ENCODE measurements around the gene ANO2. TPM values are rescaled to one million over a fixed set of nuclear protein-coding genes. Genes with fewer than 3 reads are reported as not detected.

ANO2 gene
- total RNA-seq, 1 donor from 2014 or later, result 1.5 TPM

GRCh38 chr12:5796171-5796958 is 148.7 kb downstream of the ANO2 start:
- H3K4me3 ChIP-seq (ENCODE audit: low read depth, low read length), result no peak overlapping the region
- TF ChIP-seq CTCF (IDR thresholded peaks at IDR 0.05; ENCODE audit: insufficient read depth, low read length, poor library complexity, severe bottlenecking), result peak; percentile 82
- H3K36me3 ChIP-seq (ENCODE audit: control insufficient read depth, insufficient read depth, low read length), result no peaks in the 10 kb centered on the region
- DNase-seq (ENCODE audit: low read depth), result no peak
- no peaks in the 10 kb centered on the region for H3K27me3 ChIP-seq (ENCODE audit: control insufficient read depth, insufficient read depth, low read length)

DNA sequence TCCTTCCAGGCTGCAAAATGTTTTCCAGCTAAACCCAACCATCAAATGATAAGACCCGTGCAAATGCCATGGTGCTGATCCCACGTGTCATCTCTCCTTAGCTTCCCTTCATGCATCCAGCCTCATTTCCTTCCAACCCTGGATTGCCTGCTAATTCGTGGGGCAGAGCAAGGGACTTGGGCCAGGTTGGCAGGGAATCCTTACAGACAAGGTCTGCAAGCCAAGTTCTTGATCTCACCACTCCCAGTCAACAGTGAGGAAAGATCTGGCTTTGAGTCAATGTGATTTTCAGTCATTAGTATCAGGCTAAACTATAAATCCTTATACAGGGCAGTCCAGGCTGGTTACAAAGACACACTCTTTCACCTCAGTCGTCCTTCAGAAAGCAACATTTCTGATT is 150.9 kb downstream of the ANO2 start:
- no peaks in the 10 kb centered on the region for H3K36me3 ChIP-seq (ENCODE audit: control insufficient read depth, insufficient read depth, low read length)
- TF ChIP-seq CTCF (IDR thresholded peaks at IDR 0.05; ENCODE audit: insufficient read depth, low read length, poor library complexity, severe bottlenecking), result no peak

GRCh38 chr12:5792343-5792742 is 152.7 kb downstream of the ANO2 start:
- no peaks in the 10 kb centered on the region for H3K36me3 ChIP-seq (ENCODE audit: control insufficient read depth, insufficient read depth, low read length)
- no peaks in the 10 kb centered on the region for H3K27me3 ChIP-seq (ENCODE audit: control insufficient read depth, insufficient read depth, low read length)
- no peak overlapping the region for H3K4me3 ChIP-seq (ENCODE audit: low read depth, low read length)
- no peak for DNase-seq (ENCODE audit: low read depth)
- no peak for TF ChIP-seq CTCF (IDR thresholded peaks at IDR 0.05; ENCODE audit: insufficient read depth, low read length, poor library complexity, severe bottlenecking)

More for the DNA sequence above, 150.9 kb downstream of the ANO2 start:
- Histone ChIP-seq H3K4me3 (ENCODE audit: low read depth, low read length) (no peak overlapping the region), H3K27me3 (ENCODE audit: control insufficient read depth, insufficient read depth, low read length) (no peaks in the 10 kb centered on the region)
- DNase-seq (ENCODE audit: low read depth), result no peak

DNA sequence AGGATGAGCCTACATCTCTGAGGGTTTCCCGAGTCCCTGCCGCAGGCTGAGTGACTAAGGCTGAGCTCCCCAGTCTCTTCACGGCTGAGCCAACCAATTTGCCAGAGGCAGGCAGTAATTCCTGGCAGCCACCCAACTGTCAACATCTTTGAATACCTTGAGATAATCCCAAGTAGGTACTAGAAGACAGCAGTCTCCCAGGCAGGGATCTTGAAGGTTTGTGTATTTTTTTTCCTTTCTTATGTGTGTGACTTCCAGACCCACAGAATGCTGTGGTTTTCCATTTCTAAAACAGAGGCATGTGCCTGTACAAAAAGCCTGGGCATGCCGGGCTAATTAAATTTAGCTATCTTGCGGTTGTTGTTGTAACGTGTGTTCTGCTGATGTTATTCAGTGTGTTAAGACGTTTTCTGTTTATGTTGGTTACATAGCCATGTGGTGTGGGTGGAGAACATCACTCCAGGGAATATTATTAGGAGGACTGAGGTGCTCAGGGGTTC is 155.5 kb downstream of the ANO2 start:
- Histone ChIP-seq H3K27me3 (ENCODE audit: control insufficient read depth, insufficient read depth, low read length) (no peaks in the 10 kb centered on the region), H3K36me3 (ENCODE audit: control insufficient read depth, insufficient read depth, low read length) (no peaks in the 10 kb centered on the region), H3K4me3 (ENCODE audit: low read depth, low read length) (no peak overlapping the region)
- DNase-seq (ENCODE audit: low read depth), result no peak
- no peak for TF ChIP-seq CTCF (IDR thresholded peaks at IDR 0.05; ENCODE audit: insufficient read depth, low read length, poor library complexity, severe bottlenecking)

DNA sequence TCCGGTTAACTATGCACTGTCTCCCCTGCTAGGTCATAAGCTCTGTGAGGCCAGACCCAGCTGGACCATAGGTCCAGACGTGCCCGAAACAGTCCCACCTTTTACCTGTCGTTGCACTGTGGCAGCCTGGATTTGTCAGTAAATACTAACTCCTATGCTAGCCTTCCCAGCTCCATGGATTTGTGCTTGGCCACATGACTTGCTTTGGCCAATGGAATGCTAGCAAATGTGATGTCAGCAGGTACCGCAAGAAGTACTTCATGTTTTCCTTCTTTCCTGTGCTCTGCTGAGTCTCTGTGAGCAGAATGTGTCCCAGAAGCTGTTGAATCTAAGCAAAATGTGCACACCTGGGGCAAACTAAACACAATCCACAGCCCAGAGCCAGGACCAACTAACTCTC is 157.2 kb downstream of the ANO2 start:
- no peak for DNase-seq (ENCODE audit: low read depth)
- H3K27me3 ChIP-seq (ENCODE audit: control insufficient read depth, insufficient read depth, low read length), result no peaks in the 10 kb centered on the region
- H3K4me3 ChIP-seq (ENCODE audit: low read depth, low read length), result no peak overlapping the region
- TF ChIP-seq CTCF (IDR thresholded peaks at IDR 0.05; ENCODE audit: insufficient read depth, low read length, poor library complexity, severe bottlenecking), result no peak
- no peaks in the 10 kb centered on the region for H3K36me3 ChIP-seq (ENCODE audit: control insufficient read depth, insufficient read depth, low read length)

- H3K36me3 ChIP-seq (ENCODE audit: control insufficient read depth, insufficient read depth, low read length), result no peaks in the 10 kb centered on the region
- DNase-seq (ENCODE audit: low read depth), result no peak
- H3K27me3 ChIP-seq (ENCODE audit: control insufficient read depth, insufficient read depth, low read length), result no peaks in the 10 kb centered on the region
- no peak for TF ChIP-seq CTCF (IDR thresholded peaks at IDR 0.05; ENCODE audit: insufficient read depth, low read length, poor library complexity, severe bottlenecking)
- no peak overlapping the region for H3K4me3 ChIP-seq (ENCODE audit: low read depth, low read length)
These were observed 159.5 kb downstream of the ANO2 start for GRCh38 chr12:5785601-5786000.
